ENCODE data around the gene LPGAT1. TPM values are rescaled to one million over a fixed set of nuclear protein-coding genes. Genes with fewer than 3 reads are reported as not detected.

Gene LPGAT1
- total RNA-seq, 4 donors from 2014 or later, result 49.0 to 76.2 (median 62.2) TPM

- 75% methylated on average over 4 of the region's 4 CpGs for WGBS
- peaks cover 0 to 16% (median 7%) of the 10 kb centered on the region in 4 donors for H3K36me3 ChIP-seq
- no peaks in the 10 kb centered on the region for H3K9me3 ChIP-seq
- TF ChIP-seq CTCF (IDR thresholded peaks at IDR 0.05), result no peak
- DNase-seq (ENCODE audit: extremely low spot score), result no peak
- no peak overlapping the region for H3K4me3 ChIP-seq
- no peaks in the 10 kb centered on the region for H3K27me3 ChIP-seq
- intact Hi-C loops (cut with DNase I), result no loop called here
- H3K27ac ChIP-seq (replicated peaks in 1 of 4), result no peak overlapping the region
- peaks cover 6 to 24% (median 16%) of the 10 kb centered on the region in 4 donors for H3K4me1 ChIP-seq
These were observed 18.0 kb downstream of the LPGAT1 start for GRCh38 chr1:211812584-211812983.

GRCh38 chr1:211811848-211812247 is 18.7 kb downstream of the LPGAT1 start:
- H3K4me3 ChIP-seq, result no peak overlapping the region
- peaks cover 0 to 16% (median 8%) of the 10 kb centered on the region in 4 donors for H3K36me3 ChIP-seq
- peaks cover 6 to 24% (median 16%) of the 10 kb centered on the region in 4 donors for H3K4me1 ChIP-seq
- DNase-seq (ENCODE audit: extremely low spot score), result no peak
- intact Hi-C loops (cut with DNase I), result no loop called here
- no peak for TF ChIP-seq EP300 (IDR thresholded peaks at IDR 0.05)
- TF ChIP-seq POLR2AphosphoS5 (IDR thresholded peaks at IDR 0.05), result no peak
- no peak for TF ChIP-seq CTCF (IDR thresholded peaks at IDR 0.05)
- no peak for TF ChIP-seq POLR2A (IDR thresholded peaks at IDR 0.05; ENCODE audit: low read depth)
- H3K27me3 ChIP-seq, result no peaks in the 10 kb centered on the region
- H3K9me3 ChIP-seq, result no peaks in the 10 kb centered on the region
- H3K27ac ChIP-seq (replicated peaks in 1 of 4), result no peak overlapping the region
- 82% methylated on average over 2 of the region's 2 CpGs for WGBS

GRCh38 chr1:211811126-211811525 is 19.4 kb downstream of the LPGAT1 start:
- H3K36me3 ChIP-seq, result peaks cover 0 to 16% (median 9%) of the 10 kb centered on the region in 4 donors
- TF ChIP-seq EP300 (IDR thresholded peaks at IDR 0.05) (no peak), POLR2A (IDR thresholded peaks at IDR 0.05; ENCODE audit: low read depth) (no peak), POLR2AphosphoS5 (IDR thresholded peaks at IDR 0.05) (no peak), CTCF (IDR thresholded peaks at IDR 0.05) (no peak)
- no peak for DNase-seq (ENCODE audit: extremely low spot score)
- 78% methylated on average over 3 of the region's 3 CpGs for WGBS
- H3K27me3 ChIP-seq, result no peaks in the 10 kb centered on the region
- peaks cover 6 to 24% (median 16%) of the 10 kb centered on the region in 4 donors for H3K4me1 ChIP-seq
- H3K4me3 ChIP-seq, result no peak overlapping the region
- H3K9me3 ChIP-seq, result no peaks in the 10 kb centered on the region
- no peak overlapping the region for H3K27ac ChIP-seq (replicated peaks in 1 of 4)
- intact Hi-C loops (cut with DNase I), result no loop called here

- intact Hi-C loops (cut with DNase I), result no loop called here
- Histone ChIP-seq H3K27me3 (no peaks in the 10 kb centered on the region), H3K36me3 (peaks cover 0 to 23% (median 16%) of the 10 kb centered on the region in 4 donors), H3K4me1 (peaks cover 0 to 5% (median 4%) of the 10 kb centered on the region in 4 donors), H3K4me3 (no peak overlapping the region), H3K27ac (replicated peaks in 1 of 4) (no peak overlapping the region), H3K9me3 (no peaks in the 10 kb centered on the region)
- no peak for DNase-seq (ENCODE audit: extremely low spot score)
- TF ChIP-seq POLR2A (IDR thresholded peaks at IDR 0.05; ENCODE audit: low read depth) (no peak), POLR2AphosphoS5 (IDR thresholded peaks at IDR 0.05) (no peak), CTCF (IDR thresholded peaks at IDR 0.05) (no peak), EP300 (IDR thresholded peaks at IDR 0.05) (no peak)
- 91% methylated on average over 2 of the region's 2 CpGs for WGBS
These were observed 22.1 kb downstream of the LPGAT1 start for GRCh38 chr1:211808475-211808874.

- Histone ChIP-seq H3K9me3 (no peaks in the 10 kb centered on the region), H3K27me3 (no peaks in the 10 kb centered on the region), H3K36me3 (peaks cover 0 to 13% (median 10%) of the 10 kb centered on the region in 4 donors), H3K4me3 (no peak overlapping the region), H3K27ac (replicated peaks in 1 of 4) (no peak overlapping the region), H3K4me1 (no peaks in the 10 kb centered on the region)
- TF ChIP-seq EP300 (IDR thresholded peaks at IDR 0.05) (no peak), CTCF (IDR thresholded peaks at IDR 0.05) (no peak), POLR2AphosphoS5 (IDR thresholded peaks at IDR 0.05) (no peak), POLR2A (IDR thresholded peaks at IDR 0.05; ENCODE audit: low read depth) (no peak)
- DNase-seq (ENCODE audit: extremely low spot score), result no peak
- intact Hi-C loops (cut with DNase I), result no loop called here
- 88% methylated on average over 2 of the region's 2 CpGs for WGBS
These were observed 25.6 kb downstream of the LPGAT1 start for GRCh38 chr1:211804915-211805314.

Measured in esophagus muscularis mucosa (tissue), 4 donors.